SK-N-SH (cell line): ENCODE data around the gene MRPS9. TPM values are rescaled to one million over a fixed set of nuclear protein-coding genes. Genes with fewer than 3 reads are reported as not detected.
A peak's percentile ranks its signal among the peaks of the same experiment; 100 is the strongest.

Experiments used
- CTCF ChIA-PET: fragments of 300-600, 350-600 bp; formaldehyde crosslinking; extraction: SDS; loops from one replicate; lab custom pipeline; 2021; lab: Yijun Ruan, JAX
- POLR2A ChIA-PET: fragments of 350-600 bp; sonication (Branson Sonifier 250); formaldehyde crosslinking; extraction: SDS; loops from one replicate; lab custom pipeline; 2020; ENCODE audit warnings: antibody characterized with exemption, inconsistent platforms; lab: Yijun Ruan, JAX
- DNase-seq: peaks from one replicate; pipeline ENCODE4 v3.0.0; 2012
- H2AFZ ChIP-seq: fragments of 200-600 bp; sonication (generic); 2 replicates; pipeline ENCODE4 v1.8.1; 2016; ENCODE audit warnings: antibody characterized with exemption, mild to moderate bottlenecking, low read depth
- H3F3A ChIP-seq: fragments of 200-600 bp; sonication (generic); replicated peaks from 2 replicates; pipeline ENCODE3; 2016; ENCODE audit warnings: antibody characterized with exemption, mild to moderate bottlenecking; ENCODE audit not compliant: insufficient read depth
- H3K27ac ChIP-seq, 2 experiments: fragments of 200-500 bp in 1 of 2; fragments of 200-600 bp in 1 of 2; sonication (Bioruptor generic) in 1 of 2; sonication (generic), shearing (Covaris generic) in 1 of 2; 2 replicates each; pipeline versions ENCODE4 v1.5.1 to v1.6.1; 2014 to 2016; ENCODE audit warnings: low read depth in 2 of 2, inconsistent platforms in 1 of 2, low read length in 1 of 2, mild to moderate bottlenecking in 1 of 2, mixed read lengths in 1 of 2
- H3K27me3 ChIP-seq: fragments of 200-600 bp; sonication (generic), shearing (Covaris generic); 2 replicates; pipeline ENCODE4 v1.6.1; 2016; ENCODE audit warnings: mixed run types; ENCODE audit not compliant: insufficient read depth
- H3K36me3 ChIP-seq, 2 experiments: fragments of 200-500 bp in 1 of 2; fragments of 200-600 bp in 1 of 2; sonication (Bioruptor generic) in 1 of 2; sonication (generic) in 1 of 2; replicated peaks in 1 of 2; 2 replicates each; pipeline versions ENCODE3 to v1.5.1; 2014 to 2016; ENCODE audit warnings: low read length in 1 of 2, mild to moderate bottlenecking in 1 of 2; ENCODE audit not compliant: insufficient read depth in 2 of 2, control insufficient read depth in 1 of 2
- H3K4me1 ChIP-seq, 2 experiments: fragments of 200-500 bp in 1 of 2; fragments of 200-600 bp in 1 of 2; sonication (Bioruptor generic) in 1 of 2; sonication (generic), shearing (Covaris generic) in 1 of 2; 2 replicates each; pipeline versions ENCODE4 v1.5.1 to v1.6.1; 2014 to 2016; ENCODE audit warnings: low read depth in 1 of 2, low read length in 1 of 2, mixed run types in 1 of 2; ENCODE audit not compliant: insufficient read depth in 2 of 2, control insufficient read depth in 1 of 2
- H3K4me2 ChIP-seq: fragments of 200-600 bp; sonication (generic), shearing (Covaris generic); 2 replicates; pipeline ENCODE4 v1.6.1; 2017; ENCODE audit warnings: mixed run types
- H3K4me3 ChIP-seq, 2 experiments: fragments of 200-500 bp in 1 of 2; fragments of 200-600 bp in 1 of 2; sonication (Bioruptor generic) in 1 of 2; sonication (generic), shearing (Covaris generic) in 1 of 2; 2 replicates each; pipeline versions ENCODE4 v1.5.1 to v1.8.1; 2014 to 2016; ENCODE audit warnings: low read depth in 2 of 2, inconsistent platforms in 1 of 2, low read length in 1 of 2, mild to moderate bottlenecking in 1 of 2, mixed read lengths in 1 of 2, moderate library complexity in 1 of 2
- H3K79me2 ChIP-seq: fragments of 200-600 bp; sonication (generic); 2 replicates; pipeline ENCODE4 v1.8.1; 2017; ENCODE audit warnings: mild to moderate bottlenecking; ENCODE audit not compliant: insufficient read depth
- H3K9ac ChIP-seq: fragments of 200-600 bp; sonication (generic); 2 replicates; pipeline ENCODE4 v1.6.1; 2017; ENCODE audit warnings: mixed run types
- H3K9me2 ChIP-seq: fragments of 200-600 bp; sonication (generic); 2 replicates; pipeline ENCODE4 v1.6.1; 2017; ENCODE audit warnings: mixed run types
- H3K9me3 ChIP-seq: fragments of 200-600 bp; sonication (generic); 2 replicates; pipeline ENCODE4 v1.6.1; 2017; ENCODE audit warnings: mixed run types, mild to moderate bottlenecking, moderate library complexity
- H4K20me1 ChIP-seq: fragments of 200-600 bp; sonication (generic); 2 replicates; pipeline ENCODE4 v1.6.1; 2017; ENCODE audit warnings: mild to moderate bottlenecking, mixed run types; ENCODE audit not compliant: insufficient read depth
- CHD2 ChIP-seq: fragments of 150-350 bp; IDR thresholded peaks from 2 replicates; pipeline ENCODE4 v1.6.1; 2018; ENCODE audit warnings: low read length; ENCODE audit not compliant: partially characterized antibody
- FOSL2 ChIP-seq: IDR thresholded peaks from 2 replicates; pipeline ENCODE4 v1.4.0; 2012; ENCODE audit warnings: low read depth, mild to moderate bottlenecking, moderate library complexity, borderline replicate concordance
- FOXJ3 ChIP-seq: sonication (generic); formaldehyde crosslinking; IDR thresholded peaks from 2 replicates; pipeline ENCODE4 v1.5.1; 2020; ENCODE audit warnings: mild to moderate bottlenecking, missing genetic modification reagents
- FOXM1 ChIP-seq: IDR thresholded peaks from 2 replicates; pipeline ENCODE4 v1.4.0; 2012; ENCODE audit warnings: low read depth, mild to moderate bottlenecking
- GABPA ChIP-seq: IDR thresholded peaks from 2 replicates; pipeline ENCODE4 v1.4.0; 2012; ENCODE audit warnings: low read depth, mild to moderate bottlenecking
- JUND ChIP-seq: IDR thresholded peaks from 2 replicates; pipeline ENCODE4 v1.4.0; 2012
- MEF2A ChIP-seq: IDR thresholded peaks from 2 replicates; pipeline ENCODE4 v1.4.0; 2012; ENCODE audit warnings: low read depth, borderline replicate concordance
- MXI1 ChIP-seq: IDR thresholded peaks from 2 replicates; pipeline ENCODE4 v1.6.1; 2012; ENCODE audit warnings: mild to moderate bottlenecking, low read depth, low read length, improper control_type of control experiment
- NFIC ChIP-seq: IDR thresholded peaks from 2 replicates; pipeline ENCODE4 v1.4.0; 2012; ENCODE audit warnings: borderline replicate concordance
- NRF1 ChIP-seq: IDR thresholded peaks from 2 replicates; pipeline ENCODE4 v1.6.1; 2012; ENCODE audit warnings: low read depth, mild to moderate bottlenecking, low read length
- RAD21 ChIP-seq: IDR thresholded peaks from 2 replicates; pipeline ENCODE4 v1.6.1; 2012; ENCODE audit warnings: mild to moderate bottlenecking, low read length
- RCOR1 ChIP-seq: fragments of 150-350 bp; IDR thresholded peaks from 2 replicates; pipeline ENCODE4 v1.6.1; 2017; ENCODE audit warnings: antibody characterized with exemption, low read length
- RXRA ChIP-seq: IDR thresholded peaks from 2 replicates; pipeline ENCODE4 v1.4.0; 2012; ENCODE audit warnings: low read depth, mild to moderate bottlenecking, borderline replicate concordance
- SMC3 ChIP-seq: IDR thresholded peaks from 2 replicates; pipeline ENCODE4 v1.6.1; 2012; ENCODE audit warnings: low read depth, low read length, improper control_type of control experiment
- TCF12 ChIP-seq: IDR thresholded peaks from 2 replicates; pipeline ENCODE4 v1.4.0; 2012
- WGBS: methylation state at CpG from one replicate; pipeline ENCODE4 v1.1.6; 2017; ENCODE audit warnings: low lambda C conversion rate; 5-methylcytosine and 5-hydroxymethylcytosine counted together
- polyA plus RNA-seq, 3 experiments: library from polyadenylated mRNA; depleted of rRNA; stranded (reverse); fragments of >200 nt; gene quantifications; 2 replicates each; pipeline ENCODE4 v1.2.3, GENCODE V29; 2012
- TF ChIP-seq, protein P1 (sequence below): IDR thresholded peaks from 2 replicates; pipeline ENCODE4 v1.4.0; 2012; ENCODE audit warnings: low read depth
- TF ChIP-seq, protein P2 (sequence below): fragments of 150-350 bp; IDR thresholded peaks from 2 replicates; pipeline ENCODE4 v1.6.1; 2016; ENCODE audit warnings: mild to moderate bottlenecking, low read depth, low read length
- TF ChIP-seq, protein P3 (sequence below): IDR thresholded peaks from 2 replicates; pipeline ENCODE4; 2012
- TF ChIP-seq, protein P4 (sequence below): IDR thresholded peaks from 2 replicates; pipeline ENCODE4 v1.4.0; 2012; ENCODE audit warnings: low read depth, borderline replicate concordance

Gene MRPS9
- polyA plus RNA-seq, 1 of the 3 experiments (the other 2 are of a cell fraction): 31.8 TPM

DNA sequence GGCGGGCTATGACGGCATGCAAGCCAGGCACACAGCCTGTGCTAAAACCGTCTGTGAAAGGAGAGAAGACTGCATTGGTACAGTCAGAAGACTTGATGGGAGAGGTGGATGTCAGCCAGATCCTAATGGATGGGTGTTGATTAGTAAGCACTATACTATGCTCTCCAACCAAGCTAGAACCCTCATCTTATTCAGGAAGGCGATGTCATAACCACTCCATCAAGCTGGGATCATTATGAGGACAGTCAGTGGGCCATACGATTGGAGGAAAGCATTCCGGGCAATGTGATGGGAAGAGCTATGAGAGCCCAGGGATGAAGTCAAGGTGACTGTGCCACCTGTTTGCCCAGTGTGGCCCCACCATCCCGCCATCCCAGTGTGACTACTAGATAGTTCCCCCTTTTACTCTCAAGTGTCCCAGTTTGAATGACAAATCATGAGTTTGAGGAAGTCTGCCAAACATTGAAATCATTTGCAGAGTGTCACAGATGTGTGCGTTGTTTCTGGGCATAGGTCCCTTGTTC lies 66.4 kb downstream of the MRPS9 start:
- Histone ChIP-seq H3K27me3 (no peaks in the 10 kb centered on the region), H3K4me2 (no peak overlapping the region), H3K4me3 (no peak overlapping the region), H3K9ac (no peak overlapping the region), H3K27ac (peak overlapping the region in 1 of 2 experiments; percentile 57; a peak in 1 of 4 replicates), H3K79me2 (no peaks in the 10 kb centered on the region), H3F3A (peaks cover 8% of the 10 kb centered on the region)
- POLR2A ChIA-PET: no interaction called here
- TF ChIP-seq MXI1: no peak
- TF ChIP-seq FOSL2: peak; percentile 48; the same call in 1 of the 2 replicates
- TF ChIP-seq NFIC: peak; percentile 51; the same call in 1 of the 2 replicates
- TF ChIP-seq, protein P1, sequence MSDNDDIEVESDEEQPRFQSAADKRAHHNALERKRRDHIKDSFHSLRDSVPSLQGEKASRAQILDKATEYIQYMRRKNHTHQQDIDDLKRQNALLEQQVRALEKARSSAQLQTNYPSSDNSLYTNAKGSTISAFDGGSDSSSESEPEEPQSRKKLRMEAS: no peak
- TF ChIP-seq FOXM1: no peak
- no peak for TF ChIP-seq RCOR1
- TF ChIP-seq JUND: peak; percentile 44
- TF ChIP-seq, protein P2, sequence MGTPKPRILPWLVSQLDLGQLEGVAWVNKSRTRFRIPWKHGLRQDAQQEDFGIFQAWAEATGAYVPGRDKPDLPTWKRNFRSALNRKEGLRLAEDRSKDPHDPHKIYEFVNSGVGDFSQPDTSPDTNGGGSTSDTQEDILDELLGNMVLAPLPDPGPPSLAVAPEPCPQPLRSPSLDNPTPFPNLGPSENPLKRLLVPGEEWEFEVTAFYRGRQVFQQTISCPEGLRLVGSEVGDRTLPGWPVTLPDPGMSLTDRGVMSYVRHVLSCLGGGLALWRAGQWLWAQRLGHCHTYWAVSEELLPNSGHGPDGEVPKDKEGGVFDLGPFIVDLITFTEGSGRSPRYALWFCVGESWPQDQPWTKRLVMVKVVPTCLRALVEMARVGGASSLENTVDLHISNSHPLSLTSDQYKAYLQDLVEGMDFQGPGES: no peak
- TF ChIP-seq CHD2: no peak
- no peak for TF ChIP-seq FOXJ3
- no peak for TF ChIP-seq SMC3
- no peak for TF ChIP-seq RAD21
- peak; percentile 16; the same call in 1 of the 2 replicates for TF ChIP-seq RXRA
- TF ChIP-seq GABPA: no peak
- TF ChIP-seq TCF12: peak; percentile 52
- TF ChIP-seq, protein P3, sequence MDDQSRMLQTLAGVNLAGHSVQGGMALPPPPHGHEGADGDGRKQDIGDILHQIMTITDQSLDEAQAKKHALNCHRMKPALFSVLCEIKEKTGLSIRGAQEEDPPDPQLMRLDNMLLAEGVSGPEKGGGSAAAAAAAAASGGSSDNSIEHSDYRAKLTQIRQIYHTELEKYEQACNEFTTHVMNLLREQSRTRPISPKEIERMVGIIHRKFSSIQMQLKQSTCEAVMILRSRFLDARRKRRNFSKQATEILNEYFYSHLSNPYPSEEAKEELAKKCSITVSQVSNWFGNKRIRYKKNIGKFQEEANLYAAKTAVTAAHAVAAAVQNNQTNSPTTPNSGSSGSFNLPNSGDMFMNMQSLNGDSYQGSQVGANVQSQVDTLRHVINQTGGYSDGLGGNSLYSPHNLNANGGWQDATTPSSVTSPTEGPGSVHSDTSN: peak; percentile 86
- TF ChIP-seq, protein P4, sequence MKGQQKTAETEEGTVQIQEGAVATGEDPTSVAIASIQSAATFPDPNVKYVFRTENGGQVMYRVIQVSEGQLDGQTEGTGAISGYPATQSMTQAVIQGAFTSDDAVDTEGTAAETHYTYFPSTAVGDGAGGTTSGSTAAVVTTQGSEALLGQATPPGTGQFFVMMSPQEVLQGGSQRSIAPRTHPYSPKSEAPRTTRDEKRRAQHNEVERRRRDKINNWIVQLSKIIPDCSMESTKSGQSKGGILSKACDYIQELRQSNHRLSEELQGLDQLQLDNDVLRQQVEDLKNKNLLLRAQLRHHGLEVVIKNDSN: no peak
- TF ChIP-seq NRF1: no peak
- TF ChIP-seq MEF2A: no peak
- TF ChIP-seq, all 33 proteins: peak for 6
- Histone ChIP-seq H2AFZ (no peak overlapping the region), H3K36me3 (peaks cover 0 to 12% of the 10 kb centered on the region in 2 experiments), H3K9me2 (no peaks in the 10 kb centered on the region), H4K20me1 (no peaks in the 10 kb centered on the region), H3K4me1 (no peaks in the 10 kb centered on the region; a peak in 1 of 4 replicates), H3K9me3 (no peaks in the 10 kb centered on the region)
- DNase-seq: no peak
- WGBS: 56% methylated on average over 8 of the region's 8 CpGs
- CTCF ChIA-PET: interaction anchor here (1.5 to 4.3 kb wide), 3 partner anchors 11 to 132 kb away, joined by 3 to 36 read pairs (median 24); no protein-coding TSS in a partner anchor
